ENCODE results near the gene LRCH4. TPM values are rescaled to one million over a fixed set of nuclear protein-coding genes. Genes with fewer than 3 reads are reported as not detected.

LRCH4 gene
- total and polyA plus RNA-seq, 2 donors from 2014 or later, result 23.2 to 62.9 TPM

DNA sequence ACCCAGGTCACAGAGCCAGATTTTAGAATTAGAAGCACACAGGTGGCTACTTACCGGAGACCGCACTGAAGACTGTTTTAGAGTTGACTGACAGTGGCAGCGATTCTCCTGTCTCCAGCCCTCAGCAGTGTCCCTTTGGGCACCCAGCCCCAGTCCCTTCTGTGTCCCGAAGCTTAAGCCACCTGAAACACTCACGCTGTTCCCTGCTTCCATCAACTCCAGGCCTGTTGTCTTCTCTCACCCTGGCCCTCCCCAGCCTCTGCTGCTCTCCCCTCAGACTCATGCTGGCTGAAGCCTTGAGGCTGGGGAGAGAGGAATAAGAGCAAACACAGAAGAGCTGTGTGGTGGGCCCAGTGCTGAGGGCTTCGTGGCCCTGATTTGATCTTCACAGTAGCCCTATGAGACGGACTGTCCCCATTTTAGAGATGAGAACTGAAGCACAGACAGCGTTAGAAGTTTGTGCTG, 22.8 kb downstream of the LRCH4 start:
- Histone ChIP-seq H3K9ac (ENCODE audit: low read length in 3 of 3) (no peak overlapping the region), H3K9me3 (ENCODE audit: control insufficient read depth in 2 of 3, insufficient read depth in 1 of 3, low read length in 3 of 3) (no peaks in the 10 kb centered on the region), H3K4me3 (ENCODE audit: low read length in 3 of 3) (no peak overlapping the region), H3K4me1 (ENCODE audit: control insufficient read depth in 2 of 3, insufficient read depth in 2 of 3, low read depth in 1 of 3, low read length in 3 of 3) (no peaks in the 10 kb centered on the region), H3K27me3 (ENCODE audit: control insufficient read depth, insufficient read depth, low read length) (no peaks in the 10 kb centered on the region), H3K27ac (ENCODE audit: low read depth in 2 of 2, low read length in 2 of 2) (no peak overlapping the region), H3K36me3 (ENCODE audit: control insufficient read depth in 2 of 3, insufficient read depth in 3 of 3, low read length in 3 of 3) (peaks cover 0 to 6% (median 6%) of the 10 kb centered on the region in 3 donors)
- FAIRE-seq, result no peak
- TF ChIP-seq, protein P1, sequence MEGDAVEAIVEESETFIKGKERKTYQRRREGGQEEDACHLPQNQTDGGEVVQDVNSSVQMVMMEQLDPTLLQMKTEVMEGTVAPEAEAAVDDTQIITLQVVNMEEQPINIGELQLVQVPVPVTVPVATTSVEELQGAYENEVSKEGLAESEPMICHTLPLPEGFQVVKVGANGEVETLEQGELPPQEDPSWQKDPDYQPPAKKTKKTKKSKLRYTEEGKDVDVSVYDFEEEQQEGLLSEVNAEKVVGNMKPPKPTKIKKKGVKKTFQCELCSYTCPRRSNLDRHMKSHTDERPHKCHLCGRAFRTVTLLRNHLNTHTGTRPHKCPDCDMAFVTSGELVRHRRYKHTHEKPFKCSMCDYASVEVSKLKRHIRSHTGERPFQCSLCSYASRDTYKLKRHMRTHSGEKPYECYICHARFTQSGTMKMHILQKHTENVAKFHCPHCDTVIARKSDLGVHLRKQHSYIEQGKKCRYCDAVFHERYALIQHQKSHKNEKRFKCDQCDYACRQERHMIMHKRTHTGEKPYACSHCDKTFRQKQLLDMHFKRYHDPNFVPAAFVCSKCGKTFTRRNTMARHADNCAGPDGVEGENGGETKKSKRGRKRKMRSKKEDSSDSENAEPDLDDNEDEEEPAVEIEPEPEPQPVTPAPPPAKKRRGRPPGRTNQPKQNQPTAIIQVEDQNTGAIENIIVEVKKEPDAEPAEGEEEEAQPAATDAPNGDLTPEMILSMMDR (IDR thresholded peaks at IDR 0.05; ENCODE audit: borderline replicate concordance, extremely low read depth, insufficient read depth), result no peak
- DNase-seq, result no peak
- intact Hi-C loops (cut with DNase I), result no loop called here

DNA sequence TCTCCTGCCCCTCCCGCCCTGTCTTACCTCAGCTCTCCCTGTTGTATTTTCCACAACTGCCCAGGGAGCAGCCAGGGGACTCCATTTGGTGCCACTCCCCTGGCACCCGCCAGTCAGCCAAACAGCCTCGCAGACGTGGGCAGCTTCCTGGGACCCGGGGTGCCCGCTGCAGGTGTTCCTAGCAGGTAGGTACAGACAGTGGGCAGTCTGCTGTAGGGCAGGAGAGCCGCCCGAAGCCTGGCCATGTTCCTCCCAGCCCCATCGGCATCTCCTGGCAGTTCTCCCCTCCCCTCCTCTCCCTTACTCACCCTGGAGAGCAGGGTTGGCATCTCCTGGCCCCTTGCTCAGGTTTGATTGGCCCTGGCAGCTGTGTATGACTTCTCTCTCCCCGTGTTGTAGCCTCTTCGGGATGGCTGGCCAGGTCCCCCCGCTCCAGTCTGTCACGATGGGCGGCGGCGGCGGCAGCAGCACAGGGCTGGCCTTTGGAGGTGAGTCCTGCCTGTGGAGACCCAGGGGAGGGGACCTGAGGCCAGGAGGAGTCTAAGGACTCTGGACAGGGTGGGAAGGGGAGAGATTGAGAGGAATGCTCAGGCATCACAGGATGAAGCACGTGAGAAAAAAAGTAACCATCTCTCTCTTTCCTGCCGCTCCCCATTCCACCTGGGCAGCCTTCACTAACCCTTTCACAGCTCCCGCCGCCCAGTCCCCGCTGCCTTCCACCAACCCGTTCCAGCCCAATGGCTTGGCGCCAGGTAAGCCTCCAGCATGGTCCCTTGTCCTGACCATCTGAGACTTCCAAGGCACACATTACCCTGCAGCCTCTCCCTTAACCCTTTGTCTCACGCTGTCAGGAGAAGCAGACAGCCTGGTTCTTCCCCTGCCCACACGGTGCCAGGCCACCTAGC, 23.5 kb downstream of the LRCH4 start:
- Histone ChIP-seq H3K27ac (ENCODE audit: low read depth in 2 of 2, low read length in 2 of 2) (no peak overlapping the region), H3K9me3 (ENCODE audit: control insufficient read depth in 2 of 3, insufficient read depth in 1 of 3, low read length in 3 of 3) (no peaks in the 10 kb centered on the region), H3K4me1 (ENCODE audit: control insufficient read depth in 2 of 3, insufficient read depth in 2 of 3, low read depth in 1 of 3, low read length in 3 of 3) (no peaks in the 10 kb centered on the region), H3K4me3 (ENCODE audit: low read length in 3 of 3) (no peak overlapping the region), H3K36me3 (ENCODE audit: control insufficient read depth in 2 of 3, insufficient read depth in 3 of 3, low read length in 3 of 3) (peaks cover 0 to 6% (median 6%) of the 10 kb centered on the region in 3 donors), H3K9ac (ENCODE audit: low read length in 3 of 3) (no peak overlapping the region), H3K27me3 (ENCODE audit: control insufficient read depth, insufficient read depth, low read length) (no peaks in the 10 kb centered on the region)
- TF ChIP-seq, protein P1 (IDR thresholded peaks at IDR 0.05; ENCODE audit: borderline replicate concordance, extremely low read depth, insufficient read depth), result no peak
- intact Hi-C loops (cut with DNase I), result no loop called here
- FAIRE-seq, result no peak
- DNase-seq, result peak in 1 of 5 donors; percentile 66

DNA sequence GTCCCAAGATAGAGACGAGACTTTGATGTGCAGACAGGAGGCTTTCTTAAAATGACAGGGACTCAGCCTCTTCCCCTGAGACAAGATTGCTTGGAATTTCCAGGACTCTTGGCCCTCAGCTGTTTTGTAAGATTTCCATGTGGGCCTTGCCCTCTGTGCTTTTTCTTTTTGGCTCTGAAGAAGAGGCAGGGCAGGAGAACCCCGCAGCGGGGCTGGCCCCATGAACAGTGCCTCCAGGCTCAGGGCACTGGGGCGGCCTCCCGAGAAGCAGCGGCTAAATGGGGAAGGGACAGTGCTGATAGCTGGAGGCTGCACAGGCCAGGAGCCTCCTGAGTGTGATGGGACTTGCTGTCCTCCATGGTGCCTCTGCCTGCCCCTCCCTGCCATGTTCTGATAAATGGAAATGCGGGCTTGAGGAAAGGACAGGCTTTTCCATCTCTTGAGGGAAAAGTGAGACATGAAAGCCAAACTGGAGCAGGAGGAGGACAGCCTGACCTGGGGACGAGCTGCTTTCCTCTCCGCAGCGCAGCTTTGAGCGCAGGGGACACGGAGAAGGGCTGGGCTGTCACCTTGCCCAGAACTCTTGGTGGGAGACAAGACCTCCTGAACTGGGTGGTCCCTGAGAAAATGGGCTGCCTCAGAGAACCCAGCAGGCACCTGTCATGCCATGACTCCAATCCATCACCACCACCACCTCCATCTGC, 24.3 kb downstream of the LRCH4 start:
- DNase-seq (no peak), FAIRE-seq (no peak)
- intact Hi-C loops (cut with DNase I), result no loop called here
- no peaks in the 10 kb centered on the region for H3K27me3 ChIP-seq (ENCODE audit: control insufficient read depth, insufficient read depth, low read length)
- no peaks in the 10 kb centered on the region for H3K9me3 ChIP-seq (ENCODE audit: control insufficient read depth in 2 of 3, insufficient read depth in 1 of 3, low read length in 3 of 3)
- H3K4me3 ChIP-seq (ENCODE audit: low read length in 3 of 3), result no peak overlapping the region
- H3K36me3 ChIP-seq (ENCODE audit: control insufficient read depth in 2 of 3, insufficient read depth in 3 of 3, low read length in 3 of 3), result peaks cover 0 to 7% (median 6%) of the 10 kb centered on the region in 3 donors
- TF ChIP-seq, protein P1 (IDR thresholded peaks at IDR 0.05; ENCODE audit: borderline replicate concordance, extremely low read depth, insufficient read depth), result no peak
- no peak overlapping the region for H3K27ac ChIP-seq (ENCODE audit: low read depth in 2 of 2, low read length in 2 of 2)
- no peak overlapping the region for H3K9ac ChIP-seq (ENCODE audit: low read length in 3 of 3)
- H3K4me1 ChIP-seq (ENCODE audit: control insufficient read depth in 2 of 3, insufficient read depth in 2 of 3, low read depth in 1 of 3, low read length in 3 of 3), result no peaks in the 10 kb centered on the region

All from kidney (tissue), 14 donors.